HEK293 (cell line): Measurements from ENCODE around the gene PPBP.

ENCODE experiments used
- ATF2 ChIP-seq: fragments of 450-650 bp; formaldehyde crosslinking; IDR thresholded peaks from 2 replicates; pipeline ENCODE4 v1.5.1; 2016; ENCODE audit warnings: missing biosample characterization, missing genetic modification characterization, low read depth
- GLI4 ChIP-seq: fragments of 450-650 bp; formaldehyde crosslinking; IDR thresholded peaks from 2 replicates; pipeline ENCODE4 v1.5.1; 2016; ENCODE audit warnings: missing biosample characterization, missing genetic modification characterization
- SETDB1 ChIP-seq: IDR thresholded peaks from one replicate; pipeline ENCODE4 v1.6.1; 2017; ENCODE audit warnings: mild to moderate bottlenecking, low read length, moderate library complexity, mixed read lengths; ENCODE audit not compliant: insufficient read length
- ZFHX2 ChIP-seq: fragments of 450-650 bp; formaldehyde crosslinking; conservative IDR thresholded peaks from 2 replicates; pipeline ENCODE4 v1.5.1; 2016; ENCODE audit warnings: missing biosample characterization, missing genetic modification characterization
- ZFP3 ChIP-seq: fragments of 450-650 bp; formaldehyde crosslinking; IDR thresholded peaks from 2 replicates; pipeline ENCODE4 v1.5.1; 2016; ENCODE audit warnings: low read depth, missing biosample characterization, missing genetic modification characterization
- ZNF175 ChIP-seq: fragments of 450-650 bp; formaldehyde crosslinking; IDR thresholded peaks from 2 replicates; pipeline ENCODE4 v1.5.1; 2016; ENCODE audit warnings: missing biosample characterization, missing genetic modification characterization
- ZNF510 ChIP-seq: fragments of 450-650 bp; formaldehyde crosslinking; IDR thresholded peaks from 2 replicates; pipeline ENCODE4 v1.5.1; 2018; ENCODE audit warnings: mild to moderate bottlenecking, missing genetic modification characterization, missing biosample characterization; ENCODE audit not compliant: insufficient replicate concordance
- TF ChIP-seq, protein P1 (sequence below): fragments of 450-650 bp; formaldehyde crosslinking; IDR thresholded peaks from 2 replicates; pipeline ENCODE4 v1.5.1; 2016; ENCODE audit warnings: missing biosample characterization, missing genetic modification characterization

- TF ChIP-seq SETDB1 (no peak), ZFP3 (tag by site-specific recombination) (no peak), ATF2 (tag by site-specific recombination) (no peak), ZFHX2 (no peak), GLI4 (no peak), ZNF175 (no peak), ZNF510 (no peak)
- TF ChIP-seq, protein P1, sequence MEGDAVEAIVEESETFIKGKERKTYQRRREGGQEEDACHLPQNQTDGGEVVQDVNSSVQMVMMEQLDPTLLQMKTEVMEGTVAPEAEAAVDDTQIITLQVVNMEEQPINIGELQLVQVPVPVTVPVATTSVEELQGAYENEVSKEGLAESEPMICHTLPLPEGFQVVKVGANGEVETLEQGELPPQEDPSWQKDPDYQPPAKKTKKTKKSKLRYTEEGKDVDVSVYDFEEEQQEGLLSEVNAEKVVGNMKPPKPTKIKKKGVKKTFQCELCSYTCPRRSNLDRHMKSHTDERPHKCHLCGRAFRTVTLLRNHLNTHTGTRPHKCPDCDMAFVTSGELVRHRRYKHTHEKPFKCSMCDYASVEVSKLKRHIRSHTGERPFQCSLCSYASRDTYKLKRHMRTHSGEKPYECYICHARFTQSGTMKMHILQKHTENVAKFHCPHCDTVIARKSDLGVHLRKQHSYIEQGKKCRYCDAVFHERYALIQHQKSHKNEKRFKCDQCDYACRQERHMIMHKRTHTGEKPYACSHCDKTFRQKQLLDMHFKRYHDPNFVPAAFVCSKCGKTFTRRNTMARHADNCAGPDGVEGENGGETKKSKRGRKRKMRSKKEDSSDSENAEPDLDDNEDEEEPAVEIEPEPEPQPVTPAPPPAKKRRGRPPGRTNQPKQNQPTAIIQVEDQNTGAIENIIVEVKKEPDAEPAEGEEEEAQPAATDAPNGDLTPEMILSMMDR (tag by site-specific recombination): no peak
These were observed 9.1 kb downstream of the PPBP start for GRCh38 chr4:73978886-73979285.
